ENCODE data around the gene PRRG3. TPM values are rescaled to one million over a fixed set of nuclear protein-coding genes. Genes with fewer than 3 reads are reported as not detected.

The PRRG3 gene
- total and polyA plus RNA-seq, 9 of the 15 experiments (the other 6 are each of a cell fraction or from before 2014, with no cell fraction given): not detected

- H3K36me3 ChIP-seq (ENCODE audit: control insufficient read depth, insufficient read depth, low read length): no peaks in the 10 kb centered on the region
- H4K20me1 ChIP-seq (replicated peaks; ENCODE audit: control insufficient read depth, insufficient read depth, low read length): no peaks in the 10 kb centered on the region
- no peak for FAIRE-seq
- no TSS peak for BruUV-seq (replicated peaks)
- no peak for TF ChIP-seq ZBTB33 (CRISPR knock-in tag; IDR thresholded peaks at IDR 0.05)
- TF ChIP-seq HDAC6 (IDR thresholded peaks at IDR 0.05; ENCODE audit: low read depth, low read length): no peak
- no peak for TF ChIP-seq XRCC3 (IDR thresholded peaks at IDR 0.05)
- TF ChIP-seq ASH1L (IDR thresholded peaks at IDR 0.05; ENCODE audit: borderline replicate concordance, low read depth, partially characterized antibody): no peak
- no peak for TF ChIP-seq CBFB (CRISPR knock-in tag; IDR thresholded peaks at IDR 0.05)
- TF ChIP-seq DPF2 (IDR thresholded peaks at IDR 0.05): no peak
- TF ChIP-seq ZNF174 (CRISPR knock-in tag; IDR thresholded peaks at IDR 0.05): no peak
- TF ChIP-seq KAT7 (CRISPR knock-in tag; IDR thresholded peaks at IDR 0.05; ENCODE audit: borderline replicate concordance): no peak
- TF ChIP-seq HES1 (IDR thresholded peaks at IDR 0.05; ENCODE audit: low read depth): no peak
- TF ChIP-seq PYGO2 (tag; IDR thresholded peaks at IDR 0.05): no peak
- no peak for TF ChIP-seq SMAD4 (CRISPR knock-in tag; conservative IDR thresholded peaks at IDR 0.05)
- TF ChIP-seq ELK1 (CRISPR knock-in tag; IDR thresholded peaks at IDR 0.05): no peak
- no peak for TF ChIP-seq PURB (CRISPR knock-in tag; IDR thresholded peaks at IDR 0.05; ENCODE audit: low read depth)
- no peak overlapping the region for H3K4me2 ChIP-seq (ENCODE audit: insufficient read depth, low read length)
- H3K9me1 ChIP-seq (ENCODE audit: control insufficient read depth, insufficient read depth, low read length): no peaks in the 10 kb centered on the region
- ChIA-PET POLR2A (no interaction called here), CTCF (ENCODE audit: low intra/inter-chr PET ratio) (no interaction called here)
- no peaks in the 10 kb centered on the region for H3K79me2 ChIP-seq (ENCODE audit: control insufficient read depth, insufficient read depth, low read length)
- no peak overlapping the region for H3K27ac ChIP-seq (ENCODE audit: extremely low read depth, low read depth, low read length)
- no peaks in the 10 kb centered on the region; a peak in 1 of 5 replicates for H3K4me1 ChIP-seq (replicated peaks in 1 of 2; ENCODE audit: control insufficient read depth in 2 of 2, insufficient read depth in 2 of 2, low read length in 2 of 2)
- H3K9ac ChIP-seq (ENCODE audit: insufficient read depth in 1 of 2, low read depth in 2 of 2, low read length in 2 of 2): no peak overlapping the region
- WGBS (ENCODE audit: insufficient coverage, low coverage, missing lambda C conversion rate): 0% methylated on average over 2 of the region's 2 CpGs
- in situ Hi-C loops (cut with MboI): no loop called here
- H3K9me3 ChIP-seq (replicated peaks; ENCODE audit: control insufficient read depth, insufficient read depth, low read depth, low read length): no peaks in the 10 kb centered on the region
- intact Hi-C loops (cut with micrococcal nuclease): no loop called here
- ATAC-seq: no peak
- DNase-seq (ENCODE audit: extremely low read depth in 1 of 4, low spot score in 3 of 4): no peak
- no peak overlapping the region for H3K4me3 ChIP-seq
- H2AFZ ChIP-seq (ENCODE audit: low read depth, low read length): no peak overlapping the region
- peaks cover 0 to 6% of the 10 kb centered on the region in 2 experiments; a peak in 3 of 5 replicates for H3K27me3 ChIP-seq (ENCODE audit: control insufficient read depth in 2 of 2, insufficient read depth in 2 of 2, low read length in 2 of 2)
Measured at GRCh38 chrX:151710457-151710856, 15.2 kb downstream of the PRRG3 start.

Data from K562 (cell line).